HG03460 (cell line): ENCODE data around the gene TIRAP.
"Not testable (repeated sequence)": the region's sequence is repeated elsewhere in the genome, so short reads cannot be mapped to it uniquely, and the experiment has no call there.

Experiments used
- ATAC-seq: cut with Tn5 transposase; IDR thresholded peaks from one replicate; pipeline ENCODE4 v1.9.1; 2021; ENCODE audit not compliant: unreplicated experiment

The TIRAP gene, protein sequence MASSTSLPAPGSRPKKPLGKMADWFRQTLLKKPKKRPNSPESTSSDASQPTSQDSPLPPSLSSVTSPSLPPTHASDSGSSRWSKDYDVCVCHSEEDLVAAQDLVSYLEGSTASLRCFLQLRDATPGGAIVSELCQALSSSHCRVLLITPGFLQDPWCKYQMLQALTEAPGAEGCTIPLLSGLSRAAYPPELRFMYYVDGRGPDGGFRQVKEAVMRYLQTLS

DNA sequence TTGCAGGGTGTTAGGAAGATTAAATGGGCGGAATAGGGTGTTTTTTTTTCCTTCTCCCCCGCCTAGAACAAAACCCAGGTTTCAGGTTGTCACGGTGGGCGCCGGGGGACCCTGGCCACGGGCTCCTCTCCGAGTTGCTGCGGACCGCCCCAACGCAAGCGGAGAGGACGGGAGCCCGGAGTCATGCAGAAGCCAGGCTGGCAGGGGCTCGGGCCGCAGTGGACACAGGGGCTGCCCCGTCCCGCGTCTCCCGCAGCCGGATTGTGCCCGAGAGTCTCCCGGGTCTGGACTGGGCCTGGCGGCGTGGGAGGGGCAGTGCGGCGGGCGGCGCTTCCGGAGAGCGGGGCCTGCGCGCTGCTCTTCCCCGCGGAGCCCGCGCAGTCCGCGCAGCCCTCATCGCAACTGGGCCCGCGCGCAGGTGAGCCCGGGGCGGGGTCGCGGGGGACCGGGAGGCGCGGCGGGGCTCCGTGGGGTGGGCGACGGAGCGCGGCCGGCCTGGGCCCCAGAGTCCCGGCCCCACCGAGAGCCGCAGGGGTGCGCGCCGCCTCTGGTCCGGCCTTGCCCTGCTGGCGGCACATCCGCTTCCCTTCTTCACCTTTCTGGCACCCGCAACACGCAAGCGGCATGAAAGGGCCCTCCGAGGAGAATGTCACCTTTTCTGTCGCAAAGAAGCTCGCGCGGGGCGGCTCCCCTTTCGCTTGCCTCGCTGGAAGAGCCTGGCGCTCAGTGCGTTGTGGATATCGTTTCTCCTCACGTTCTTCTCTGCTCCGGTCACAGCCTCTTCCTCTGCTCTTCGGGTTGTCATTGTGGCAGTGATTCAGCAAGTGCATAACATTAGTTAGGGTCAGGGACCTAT is at the start of gene TIRAP:
Gene TIRAP (plus strand): TSS at position 358 of the 856 bp plus-strand sequence. CDS start 7,802 bp downstream, outside the sequence.
- peak; percentile 68 for ATAC-seq

- ATAC-seq, result no peak
These were observed 49.5 kb upstream of the TIRAP start for GRCh38 chr11:126233391-126233790.

DNA sequence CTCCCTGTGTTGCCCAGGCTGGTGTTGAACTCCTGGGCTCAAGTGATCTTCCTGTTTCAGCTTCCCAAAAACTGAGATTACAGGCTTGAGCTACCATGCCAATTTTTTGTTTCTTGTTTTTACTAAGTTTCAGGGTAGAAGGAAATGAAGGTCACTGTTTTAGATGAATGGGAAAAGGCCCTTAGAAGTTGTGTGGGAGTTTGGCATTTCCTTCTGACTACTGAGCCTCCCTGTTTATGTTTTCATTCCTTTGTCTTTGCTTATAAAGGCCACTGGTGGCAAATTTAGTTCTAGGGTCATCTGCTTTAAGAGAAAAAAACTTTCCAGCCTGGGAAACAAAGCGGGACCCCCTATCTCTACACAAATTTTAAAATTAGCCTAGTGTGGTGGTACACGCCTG is 36.3 kb upstream of the TIRAP start:
- ATAC-seq, result no peak

GRCh38 chr11:126253265-126253664 is 29.6 kb upstream of the TIRAP start:
- ATAC-seq, result no peak

- no peak for ATAC-seq
These were observed 28.1 kb upstream of the TIRAP start for GRCh38 chr11:126254819-126255218.

DNA sequence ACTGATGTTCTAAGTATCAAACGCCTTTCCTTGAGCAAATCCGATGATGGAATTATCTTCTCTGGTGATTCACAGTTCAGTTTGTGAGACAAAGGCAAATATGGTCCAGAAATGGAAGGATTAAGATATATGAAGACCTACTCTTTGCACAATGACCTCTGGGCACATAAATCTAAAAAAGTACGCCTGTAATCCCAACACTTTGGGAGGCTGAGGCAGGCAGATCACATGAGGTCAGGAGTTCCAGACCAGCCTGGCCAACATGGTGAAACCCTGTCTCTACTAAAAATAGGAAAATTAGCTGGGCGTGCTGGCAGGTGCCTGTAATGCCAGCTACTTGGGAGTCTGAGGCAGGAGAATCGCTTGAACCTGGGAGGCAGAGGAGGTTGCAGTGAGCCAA is 27.4 kb upstream of the TIRAP start:
- not testable (repeated sequence) for ATAC-seq

- ATAC-seq, result no peak
These were observed 26.7 kb upstream of the TIRAP start for GRCh38 chr11:126256216-126256615.

DNA sequence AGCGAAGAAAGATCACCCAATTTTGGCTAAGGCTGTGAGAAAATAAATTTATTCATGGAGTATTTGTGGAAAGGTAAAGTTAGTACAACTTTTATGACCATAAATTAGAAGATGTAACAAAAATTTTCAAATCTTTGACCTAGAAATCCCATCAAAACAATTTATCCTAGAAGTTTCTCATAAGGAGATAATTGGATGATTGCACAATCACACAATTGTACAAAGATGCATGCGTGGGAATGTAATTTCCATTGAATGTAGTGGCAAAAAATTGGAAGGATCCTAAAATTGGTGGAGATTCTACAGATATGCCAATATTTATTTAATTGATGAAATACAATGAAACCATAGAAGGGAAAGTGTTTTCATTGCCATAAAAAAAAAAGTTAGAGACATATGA is 25.7 kb upstream of the TIRAP start:
- no peak for ATAC-seq

GRCh38 chr11:126257764-126258163 is 25.1 kb upstream of the TIRAP start:
- no peak for ATAC-seq

GRCh38 chr11:126262216-126262615 is 20.7 kb upstream of the TIRAP start:
- ATAC-seq, result no peak

DNA sequence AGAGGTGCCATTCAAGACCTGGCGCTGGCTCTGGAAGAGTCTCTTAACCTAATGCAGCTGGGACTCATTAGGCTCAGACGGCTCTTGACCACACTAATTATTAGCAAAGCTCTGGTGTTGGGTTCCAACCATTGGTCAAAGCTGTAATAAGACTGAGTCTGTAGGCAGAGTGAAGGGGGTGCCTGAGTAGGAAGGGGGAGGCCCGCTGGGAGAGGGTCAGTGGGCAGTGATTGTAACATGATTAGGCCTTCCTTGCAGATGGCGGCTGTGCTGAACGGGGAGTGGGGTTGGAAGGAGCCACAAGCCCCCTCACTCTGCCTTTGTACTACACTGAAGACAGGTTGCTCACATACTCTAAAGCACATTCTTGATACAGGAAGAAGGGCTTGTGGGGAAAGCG is 19.4 kb upstream of the TIRAP start:
- no peak for ATAC-seq

DNA sequence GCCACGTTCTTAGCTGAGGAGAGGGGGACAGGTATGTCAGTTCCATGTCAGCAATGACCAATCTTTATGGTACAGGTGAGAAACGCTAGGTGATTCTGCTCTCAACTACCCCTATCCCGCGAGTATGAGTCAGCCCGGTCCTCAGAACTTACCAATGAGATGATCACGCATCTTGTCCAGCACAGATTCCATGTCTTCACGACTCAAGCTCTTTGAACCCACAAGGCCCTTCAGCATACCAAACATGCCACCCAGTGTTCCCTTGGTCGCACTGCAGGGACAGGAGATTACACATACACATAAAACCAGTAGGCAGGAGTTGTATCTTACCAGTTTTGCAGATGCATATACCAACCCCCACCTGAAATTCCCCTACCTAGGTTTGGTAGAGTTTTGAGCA is 17.1 kb upstream of the TIRAP start:
- no peak for ATAC-seq

DNA sequence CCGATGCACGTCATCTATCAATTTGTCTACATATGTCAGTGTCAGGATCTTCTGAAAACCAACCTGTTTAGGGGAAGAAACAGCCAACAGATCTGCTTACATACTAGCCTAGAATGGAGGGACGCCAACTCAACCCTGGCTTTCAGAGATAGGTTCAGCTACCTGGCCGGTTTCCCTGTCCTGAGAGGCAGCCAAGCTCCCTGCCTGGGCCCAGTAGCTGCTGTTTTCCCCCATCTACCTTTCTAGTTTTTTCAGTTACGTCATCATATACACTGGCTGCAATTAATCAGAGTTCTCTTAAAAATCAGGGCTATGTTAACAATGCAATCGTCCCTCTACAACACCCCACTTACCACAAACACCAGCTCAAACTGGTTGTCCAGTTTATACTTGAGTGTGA is 15.2 kb upstream of the TIRAP start:
- no peak for ATAC-seq

DNA sequence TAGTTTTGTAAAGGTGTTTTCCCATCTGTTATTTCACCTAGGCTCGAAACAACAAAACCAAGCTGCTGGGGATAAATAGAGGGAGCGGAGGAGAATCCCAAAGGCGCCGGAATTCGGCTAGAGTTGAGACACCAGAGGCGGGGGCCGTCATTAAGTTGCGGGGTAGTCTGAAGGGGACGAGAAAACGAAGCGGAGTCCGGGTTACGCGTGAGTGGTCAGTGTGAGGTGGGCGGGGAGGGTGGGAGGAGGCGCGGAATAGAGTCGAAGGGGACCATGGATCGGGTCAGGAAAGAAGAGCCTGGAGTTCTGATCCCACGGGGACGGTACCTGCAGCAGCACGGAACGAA is 14.6 kb upstream of the TIRAP start:
- peak; percentile 0 for ATAC-seq

DNA sequence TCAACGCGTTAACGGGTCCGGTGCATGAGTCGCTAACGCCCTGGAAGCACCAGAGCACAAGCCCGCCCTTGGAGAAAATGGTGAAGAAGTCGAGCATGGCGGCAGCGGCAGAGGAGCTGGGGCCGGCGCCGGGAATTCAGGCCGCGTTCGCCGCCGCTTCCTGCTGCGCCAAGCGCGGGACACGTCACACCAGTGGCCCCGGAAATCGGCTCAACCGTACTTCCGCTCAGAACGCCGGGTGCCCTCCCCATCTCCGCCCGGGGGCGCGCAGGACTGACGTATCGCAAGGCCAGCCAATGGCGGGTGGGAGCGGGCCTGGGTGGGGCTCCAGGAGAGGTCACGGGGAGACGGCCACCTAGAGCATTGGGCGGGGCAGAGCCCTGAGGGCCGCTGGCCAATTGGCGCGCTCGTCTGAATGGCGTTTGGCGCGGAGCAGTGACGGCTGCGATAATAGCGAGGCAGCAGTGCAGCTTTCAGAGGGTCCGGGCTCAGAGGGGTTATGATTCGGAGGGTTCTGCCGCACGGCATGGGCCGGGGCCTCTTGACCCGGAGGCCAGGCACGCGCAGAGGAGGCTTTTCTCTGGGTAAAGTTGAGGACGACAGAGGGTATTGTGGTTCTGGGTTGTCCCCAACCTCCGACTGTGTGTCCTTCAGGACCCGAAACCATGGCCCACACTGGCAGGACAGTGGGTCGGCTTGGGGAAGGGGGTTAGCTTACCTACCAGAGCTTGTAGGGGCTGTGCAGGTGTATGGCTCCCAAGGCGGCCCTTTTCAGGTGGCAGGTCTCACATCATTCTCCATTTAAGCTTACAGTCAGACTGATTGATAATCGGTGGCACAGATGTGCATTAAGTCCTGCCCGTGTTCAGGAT is 13.9 kb upstream of the TIRAP start, which contains the start of the genes FOXRED1 and SRPRA:
Gene FOXRED1 (plus strand): TSS at position 447 of the 872 bp plus-strand sequence. CDS start 53 bp downstream, at position 500.
Gene SRPRA (minus strand): TSS at position 188 of the 872 bp plus-strand sequence. CDS start 91 bp downstream, at position 97.
- ATAC-seq, result peak; percentile 99

DNA sequence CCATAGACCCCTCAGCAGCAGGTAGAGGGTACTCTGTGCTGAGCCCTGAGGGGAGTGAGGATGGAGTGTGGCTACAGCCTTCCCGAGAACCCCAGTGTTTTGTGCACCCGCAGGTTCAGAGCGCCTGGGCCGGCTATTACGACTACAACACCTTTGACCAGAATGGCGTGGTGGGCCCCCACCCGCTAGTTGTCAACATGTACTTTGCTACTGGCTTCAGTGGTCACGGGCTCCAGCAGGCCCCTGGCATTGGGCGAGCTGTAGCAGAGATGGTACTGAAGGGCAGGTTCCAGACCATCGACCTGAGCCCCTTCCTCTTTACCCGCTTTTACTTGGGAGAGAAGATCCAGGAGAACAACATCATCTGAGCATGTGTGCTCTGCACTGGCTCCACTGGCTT is 5.6 kb upstream of the TIRAP start:
- ATAC-seq, result no peak

GRCh38 chr11:126277780-126278179 is 5.1 kb upstream of the TIRAP start:
- ATAC-seq, result no peak

- ATAC-seq, result no peak
These were observed 3.7 kb upstream of the TIRAP start for GRCh38 chr11:126279191-126279590.

DNA sequence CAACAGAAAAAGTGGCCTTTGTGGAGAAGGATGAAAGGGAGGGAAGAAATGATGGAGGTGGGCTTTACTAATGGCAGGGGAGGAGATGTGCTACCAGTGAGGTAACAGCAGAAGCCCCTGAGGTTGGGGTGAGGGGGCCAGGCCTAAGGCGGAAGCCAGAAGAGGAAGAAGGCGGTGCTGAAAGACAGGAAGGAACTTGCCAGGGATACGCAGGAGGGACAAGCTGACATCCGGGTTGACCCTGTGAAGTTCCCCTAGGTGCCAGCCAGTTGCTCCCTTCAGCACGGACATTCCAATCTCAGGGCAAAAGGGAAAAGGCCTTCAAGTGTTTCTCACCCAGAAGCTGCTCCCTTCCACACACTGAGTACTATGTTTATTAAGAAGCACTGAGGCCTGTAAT is 2.3 kb upstream of the TIRAP start:
- no peak for ATAC-seq

- ATAC-seq, result no peak
These were observed 1.6 kb upstream of the TIRAP start for GRCh38 chr11:126281245-126281644.

DNA sequence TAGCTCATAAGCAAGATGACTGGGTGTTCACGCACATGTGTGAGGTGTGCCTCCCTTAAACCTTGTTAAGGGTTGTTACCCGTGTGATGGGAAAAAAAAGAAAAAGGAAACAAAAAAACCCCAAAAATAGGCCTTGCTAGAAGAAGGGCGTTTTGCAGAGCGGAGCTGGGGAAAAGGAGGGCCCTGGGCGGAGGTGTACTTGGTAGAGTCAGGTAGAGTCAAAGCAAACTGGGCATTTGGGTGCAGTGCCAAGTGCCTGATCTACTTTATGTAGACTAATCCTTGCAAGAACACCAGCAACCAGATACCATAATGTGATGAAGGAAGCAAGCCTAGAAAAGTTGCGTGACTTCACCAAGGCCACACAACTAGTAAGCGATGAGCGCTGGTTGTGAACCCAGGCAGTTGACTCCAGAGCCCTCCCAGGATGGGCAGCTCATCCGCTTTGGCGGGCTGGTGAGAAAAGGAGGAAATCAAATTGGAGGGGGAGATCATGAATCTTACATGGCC is 1.2 kb upstream of the TIRAP start:
- ATAC-seq, result no peak
